H1 (cell line): ENCODE results near the gene MOB1B. TPM values are rescaled to one million over a fixed set of nuclear protein-coding genes. Genes with fewer than 3 reads are reported as not detected.

Experiments
- EGR1 ChIP-seq: IDR thresholded peaks from 2 replicates; pipeline ENCODE4 v1.6.1; 2011; ENCODE audit warnings: low read depth, low read length, borderline replicate concordance
- EP300 ChIP-seq, 2 experiments: IDR thresholded peaks; 1 replicate in 1 of 2; 2 replicates in 1 of 2; pipeline ENCODE4 v1.6.1; 2011 to 2012; ENCODE audit warnings: low read depth in 2 of 2, low read length in 2 of 2, mild to moderate bottlenecking in 2 of 2, borderline replicate concordance in 1 of 2, inconsistent platforms in 1 of 2, moderate library complexity in 1 of 2
- KDM1A ChIP-seq: fragments of 200-600, 300-600 bp; sonication (generic); IDR thresholded peaks from 2 replicates; pipeline ENCODE4 v1.7.1; 2016; ENCODE audit warnings: mild to moderate bottlenecking, low read length, borderline replicate concordance
- MAX ChIP-seq: IDR thresholded peaks from 2 replicates; pipeline ENCODE4 v1.6.1; 2012; ENCODE audit warnings: inconsistent platforms
- POLR2A ChIP-seq, 2 experiments: IDR thresholded peaks; 1 replicate in 1 of 2; 2 replicates in 1 of 2; pipeline ENCODE4 v1.6.1; 2011; ENCODE audit warnings: low read depth in 2 of 2, low read length in 2 of 2, mild to moderate bottlenecking in 2 of 2; ENCODE audit errors: control extremely low read depth in 1 of 2
- SP2 ChIP-seq: IDR thresholded peaks from 2 replicates; pipeline ENCODE4 v1.6.1; 2012; ENCODE audit warnings: mild to moderate bottlenecking, low read length, inconsistent platforms
- SRF ChIP-seq: IDR thresholded peaks from 2 replicates; pipeline ENCODE4 v1.6.1; 2011; ENCODE audit warnings: mild to moderate bottlenecking, low read depth, low read length, moderate library complexity
- polyA plus RNA-seq, 7 experiments: library from polyadenylated mRNA; depleted of rRNA in 3 of 7; stranded (reverse) in 5 of 7; unstranded in 2 of 7; fragments of >200 nt in 5 of 7; fragments of 200-250 nt in 2 of 7; gene quantifications; 1 replicate in 5 of 7; 2 replicates in 1 of 7; 4 replicates in 1 of 7; pipeline versions ENCODE4 v1.2.1 to v1.2.3, GENCODE V29; 2011 to 2013; ENCODE audit warnings: missing spikeins in 2 of 7, mixed read lengths in 2 of 7
- total RNA-seq: library from RNA; stranded (reverse); fragmentation: NEBNext Ultra II Directional; extraction: Animal tissue kit (Norgen Biotek cat#: 25700); gene quantifications from 2 replicates; pipeline ENCODE4 v1.2.1, GENCODE V29; 2021

MOB1B gene
- total and polyA plus RNA-seq, 2 of the 8 experiments (the other 6 are each of a cell fraction or from before 2014, with no cell fraction given): 3.8 to 33.5 TPM

- TF ChIP-seq EP300 (IDR thresholded peaks at IDR 0.05; ENCODE audit: borderline replicate concordance in 1 of 2, low read depth in 2 of 2, low read length in 2 of 2) (no peak), SP2 (no peak), EGR1 (no peak), POLR2A (IDR thresholded peaks at IDR 0.05; ENCODE audit: control extremely low read depth in 1 of 2, low read depth in 2 of 2, low read length in 2 of 2) (no peak), MAX (no peak), KDM1A (no peak), SRF (no peak)
Measured at GRCh38 chr4:70945452-70946055, 43.4 kb downstream of the MOB1B start (continued).
